Activated effector memory CD4-positive, alpha-beta T cell treated with Interleukin-2 at 50 U/mL for 16 hours (primary cell): ENCODE results near the gene VAT1L.

ENCODE experiments used
- DNase-seq: peaks from one replicate; pipeline ENCODE4 v3.0.0-alpha.2; 2020

Gene VAT1L

DNA sequence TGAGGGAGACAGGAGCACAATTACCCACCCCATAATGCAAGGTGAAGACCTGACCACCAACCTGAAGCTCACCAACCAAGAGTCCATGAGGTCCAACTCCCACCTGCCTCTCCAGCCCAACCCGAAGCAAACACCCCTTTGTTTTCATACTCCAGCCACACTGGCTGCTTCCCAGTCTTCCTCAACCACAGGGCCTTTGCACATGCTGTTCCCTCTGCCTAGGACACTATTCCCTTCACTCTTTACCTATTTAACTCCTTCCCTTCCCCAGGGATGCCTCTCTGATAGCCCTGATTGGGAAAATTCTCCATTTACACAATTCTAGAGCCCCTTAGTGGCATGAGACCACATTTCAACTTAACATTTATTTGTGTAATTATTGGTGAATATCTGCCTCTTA, 86.0 kb downstream of the VAT1L start:
- DNase-seq = no peak

DNA sequence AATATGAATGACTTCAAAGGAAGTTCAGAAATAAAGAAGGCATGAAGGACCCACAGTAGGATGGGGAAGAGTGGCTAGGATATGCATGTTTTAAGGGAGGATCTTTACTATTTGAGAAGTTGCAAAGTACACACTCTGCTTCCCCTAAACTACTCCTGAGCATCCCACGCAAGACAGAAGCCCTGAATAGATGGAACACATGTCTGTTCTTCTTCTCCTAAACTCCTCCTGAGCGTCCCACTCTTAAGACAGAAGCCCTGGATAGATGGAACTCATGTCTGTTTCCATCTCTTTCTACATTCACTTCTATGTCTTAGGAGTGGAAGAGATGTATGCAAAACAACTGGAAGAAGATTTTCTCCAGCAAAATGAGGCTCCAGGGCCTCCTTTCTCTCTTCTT, 88.4 kb downstream of the VAT1L start:
- DNase-seq = no peak

DNA sequence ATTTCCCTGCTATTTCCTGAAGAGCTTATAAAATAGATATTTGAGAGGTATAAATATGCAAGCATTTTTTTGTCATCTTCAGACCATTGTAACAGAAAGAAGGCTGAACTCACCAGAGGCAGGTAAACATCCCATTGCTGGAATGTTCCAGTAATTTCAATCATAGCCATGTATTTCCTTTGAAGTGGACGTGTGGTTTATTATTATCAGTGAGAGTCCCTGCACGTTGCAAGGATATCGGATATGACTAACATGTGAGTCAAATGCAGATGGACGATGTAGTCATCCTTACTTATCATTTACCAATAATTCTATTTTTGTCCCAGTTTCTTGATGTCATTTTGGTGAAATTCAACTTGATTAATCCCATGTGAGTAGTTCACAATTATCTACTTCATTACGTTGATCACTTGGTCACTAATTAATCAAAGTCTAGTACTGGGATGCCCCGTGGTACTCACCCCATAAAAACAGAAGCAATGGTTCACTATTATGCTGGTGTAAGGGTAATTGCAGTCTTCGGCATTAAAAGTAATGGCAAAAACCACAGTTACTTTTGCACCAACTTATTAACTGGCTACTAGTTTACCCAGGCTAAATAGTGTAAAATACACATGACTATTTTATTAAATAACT, 89.5 kb downstream of the VAT1L start:
- DNase-seq = no peak

DNA sequence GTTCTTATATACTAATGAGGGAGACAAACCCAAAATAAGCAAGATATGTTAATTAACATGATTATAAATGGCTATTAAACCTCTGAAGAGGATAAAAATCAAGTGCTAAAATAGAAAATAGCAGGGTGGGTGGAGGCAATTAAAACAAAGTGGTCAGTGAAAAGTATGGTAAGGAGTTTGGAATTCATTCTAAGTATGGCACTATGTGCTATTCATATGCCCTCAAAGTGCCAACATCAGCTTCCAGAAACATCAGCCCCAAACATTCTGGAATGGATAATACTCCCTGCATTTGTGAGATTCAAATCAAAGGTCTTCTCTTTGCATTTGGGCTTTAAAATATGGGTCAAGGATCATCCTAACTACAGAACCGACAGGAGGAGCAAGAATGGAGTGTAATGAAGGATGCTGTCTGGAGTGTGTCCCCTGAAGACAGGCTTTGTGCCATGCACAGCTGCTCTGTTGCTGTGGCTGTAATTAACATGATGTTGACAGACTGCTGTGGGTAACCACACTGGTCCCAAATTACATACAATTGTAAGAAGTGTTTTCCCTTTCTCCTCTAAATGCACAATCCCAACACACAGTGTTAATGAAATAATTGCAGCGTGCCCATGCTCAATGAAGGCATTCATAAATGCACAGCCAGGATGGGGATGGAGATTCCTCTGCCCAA, 93.1 kb downstream of the VAT1L start:
- DNase-seq = no peak

DNA sequence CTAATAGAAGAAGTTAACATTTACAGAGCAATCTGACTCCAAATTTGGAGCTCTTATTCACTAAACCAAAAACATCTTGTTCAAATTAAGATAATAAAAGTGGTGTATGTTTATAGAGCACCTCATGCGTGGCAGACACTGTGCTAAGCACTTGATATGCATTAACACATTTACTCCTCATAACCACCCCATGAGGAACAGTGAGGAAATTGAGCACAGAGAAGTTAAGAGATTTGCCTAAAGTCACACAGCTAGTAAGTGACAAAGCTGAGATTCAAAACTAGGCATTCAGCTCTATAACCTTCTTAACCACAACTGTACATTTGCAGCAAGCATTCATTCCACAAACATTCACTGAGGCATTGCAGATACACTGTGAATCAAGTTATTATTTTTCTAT, 94.0 kb downstream of the VAT1L start:
- no peak for DNase-seq

DNA sequence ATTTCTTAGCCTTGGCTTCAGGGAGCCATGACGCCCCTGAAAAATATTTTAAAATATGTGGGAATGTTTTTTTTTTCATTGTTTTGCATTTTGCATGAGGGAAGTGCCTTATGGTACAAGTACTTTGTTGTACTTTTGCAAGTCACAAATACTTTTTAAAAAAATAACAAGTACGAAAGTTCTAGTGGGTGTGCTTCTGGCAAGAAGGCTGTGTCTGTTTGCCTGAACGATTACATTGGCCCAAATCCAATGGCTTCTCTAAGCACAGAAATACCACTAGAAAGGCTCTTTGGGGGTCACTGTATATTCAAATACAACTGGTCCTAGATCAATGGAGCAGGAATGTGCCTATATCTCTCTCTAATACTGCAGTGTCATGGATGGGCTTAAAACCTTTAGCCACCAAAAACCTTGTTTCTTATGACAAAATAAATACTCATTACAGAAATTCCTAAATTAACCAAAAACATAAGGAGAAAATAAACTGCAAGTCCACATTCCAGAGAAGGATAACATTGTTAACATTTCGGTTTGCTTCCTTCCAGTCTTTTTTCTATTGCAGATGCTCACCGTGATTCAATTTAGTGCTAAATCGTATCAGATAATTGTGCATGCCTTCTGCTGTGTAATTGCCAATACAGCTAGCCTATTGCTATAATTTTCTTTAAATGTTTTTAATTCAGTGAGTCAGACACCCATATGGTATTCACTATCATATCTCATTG, 97.4 kb downstream of the VAT1L start:
- DNase-seq = no peak

DNA sequence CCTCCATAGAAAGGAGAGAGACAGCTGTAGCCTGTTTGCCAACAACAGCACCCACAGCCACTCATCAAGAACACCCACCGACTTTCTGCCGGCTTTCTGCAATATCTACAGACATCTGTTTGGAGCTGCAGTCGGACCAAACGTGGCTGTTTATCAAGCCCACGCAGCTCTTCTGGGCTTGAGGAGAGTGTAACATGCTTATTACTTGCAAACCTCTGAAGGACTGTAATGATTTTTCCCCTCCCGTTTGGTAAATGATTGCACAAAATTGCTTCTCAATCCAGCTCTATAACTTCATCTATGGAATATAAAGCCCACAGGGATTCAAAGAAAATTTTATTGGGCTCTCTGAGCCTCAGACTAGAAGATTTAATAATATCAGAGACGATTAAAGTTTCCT, 100.5 kb downstream of the VAT1L start:
- no peak for DNase-seq

DNA sequence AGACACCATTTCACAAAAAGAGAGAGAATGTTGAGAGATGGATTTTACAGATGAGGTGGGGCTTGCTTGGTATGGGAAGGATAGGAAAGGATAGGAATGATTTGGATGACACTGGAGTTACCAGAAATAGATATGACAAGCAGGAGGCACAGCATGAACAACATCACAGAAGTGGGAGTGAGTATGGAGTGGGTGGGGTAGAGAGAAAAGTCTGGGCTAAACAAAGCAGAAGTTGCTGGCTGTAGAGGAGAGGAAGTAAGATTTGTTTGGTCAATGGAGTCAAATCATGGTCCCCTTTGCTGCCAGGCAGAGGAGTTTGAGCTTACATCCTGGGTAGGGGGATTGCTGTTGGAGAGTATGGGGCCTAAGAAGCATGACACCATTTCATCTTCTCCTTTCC, 101.7 kb downstream of the VAT1L start:
- DNase-seq = no peak

DNA sequence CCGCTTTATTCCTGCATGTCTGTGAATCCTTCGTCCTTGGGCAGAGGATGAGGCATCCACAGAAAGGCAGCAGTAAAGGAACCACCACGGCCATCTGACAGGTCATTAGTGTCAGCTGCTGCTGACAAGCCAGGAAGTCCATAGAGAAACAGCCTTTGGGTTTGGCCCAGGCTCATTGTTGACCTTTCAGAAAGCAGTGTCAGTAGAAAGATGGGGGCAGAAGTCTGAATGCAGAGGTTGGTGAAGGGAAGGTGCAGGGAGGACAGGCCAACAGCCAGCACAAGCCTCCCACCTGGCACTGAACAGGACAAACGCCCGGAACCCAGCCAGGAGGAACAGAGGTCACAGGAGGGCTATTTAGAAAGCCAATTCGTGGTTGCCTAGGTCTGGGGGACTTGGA, 105.8 kb downstream of the VAT1L start:
- no peak for DNase-seq

DNA sequence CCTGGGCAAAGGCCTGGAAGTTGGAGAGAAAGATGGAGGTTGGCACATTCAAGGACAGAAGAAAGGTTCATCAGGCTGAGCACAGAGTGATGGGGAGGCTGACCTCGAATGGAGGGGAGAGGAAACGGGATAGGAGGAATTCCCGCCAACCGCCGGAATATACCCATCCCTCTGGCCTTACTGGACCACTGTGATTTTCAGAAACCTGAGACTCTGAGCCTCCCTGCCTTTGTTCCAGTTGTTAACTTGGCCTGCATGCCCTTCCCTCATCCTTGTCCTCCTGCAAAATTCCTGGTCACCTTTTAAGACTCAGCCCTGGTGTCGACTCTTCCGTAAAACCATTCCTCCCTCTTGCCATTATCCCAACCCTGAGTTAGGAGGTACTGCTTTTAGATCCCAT, 107.6 kb downstream of the VAT1L start:
- DNase-seq = no peak

DNA sequence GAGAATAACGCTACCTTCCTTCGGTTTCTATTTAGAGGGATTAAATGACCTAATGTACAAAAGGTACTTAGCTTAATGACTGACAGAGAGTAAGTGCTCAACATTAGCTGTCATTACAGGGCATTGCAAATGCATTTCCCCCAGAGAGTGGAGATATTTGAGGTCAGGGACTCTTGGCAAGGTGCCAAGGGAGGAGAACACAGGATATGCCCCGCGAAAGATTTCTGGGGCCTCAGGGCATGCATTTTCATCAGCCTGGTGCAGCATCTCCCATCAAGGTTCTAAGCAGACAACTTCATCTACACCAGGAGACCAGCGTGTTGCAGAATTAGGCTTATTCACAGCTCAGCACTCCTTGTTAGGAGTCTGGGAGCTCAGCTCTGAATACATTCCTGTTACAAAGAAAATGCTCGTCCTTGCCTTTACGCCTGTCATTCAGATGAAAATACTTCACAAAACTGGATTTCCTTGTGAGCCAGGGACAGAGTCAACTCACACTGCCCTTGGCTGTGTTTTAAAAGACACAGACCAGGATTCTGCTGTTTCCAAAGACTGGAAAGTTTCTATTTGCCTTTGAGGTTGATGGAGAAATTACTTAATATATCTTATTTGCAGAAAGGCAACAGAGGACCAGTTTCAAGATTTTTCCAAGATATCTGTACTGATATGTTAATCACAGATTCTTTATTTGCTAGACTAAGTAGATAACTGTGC, 108.2 kb downstream of the VAT1L start:
- DNase-seq = no peak

DNA sequence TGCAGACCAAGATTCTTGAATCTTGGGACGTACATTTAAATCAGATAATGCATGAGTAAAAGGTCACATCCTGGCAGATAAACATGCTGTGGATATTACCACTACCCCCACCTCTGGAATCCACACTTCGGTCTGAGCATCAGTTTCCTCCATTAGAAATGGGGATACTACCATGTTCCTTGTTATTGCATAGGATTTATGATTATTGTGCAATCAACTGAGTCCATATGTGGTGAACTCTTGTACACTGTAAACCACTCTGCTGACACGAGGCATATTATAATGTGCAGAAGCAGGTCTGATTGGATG, 108.7 kb downstream of the VAT1L start:
- DNase-seq = no peak

DNA sequence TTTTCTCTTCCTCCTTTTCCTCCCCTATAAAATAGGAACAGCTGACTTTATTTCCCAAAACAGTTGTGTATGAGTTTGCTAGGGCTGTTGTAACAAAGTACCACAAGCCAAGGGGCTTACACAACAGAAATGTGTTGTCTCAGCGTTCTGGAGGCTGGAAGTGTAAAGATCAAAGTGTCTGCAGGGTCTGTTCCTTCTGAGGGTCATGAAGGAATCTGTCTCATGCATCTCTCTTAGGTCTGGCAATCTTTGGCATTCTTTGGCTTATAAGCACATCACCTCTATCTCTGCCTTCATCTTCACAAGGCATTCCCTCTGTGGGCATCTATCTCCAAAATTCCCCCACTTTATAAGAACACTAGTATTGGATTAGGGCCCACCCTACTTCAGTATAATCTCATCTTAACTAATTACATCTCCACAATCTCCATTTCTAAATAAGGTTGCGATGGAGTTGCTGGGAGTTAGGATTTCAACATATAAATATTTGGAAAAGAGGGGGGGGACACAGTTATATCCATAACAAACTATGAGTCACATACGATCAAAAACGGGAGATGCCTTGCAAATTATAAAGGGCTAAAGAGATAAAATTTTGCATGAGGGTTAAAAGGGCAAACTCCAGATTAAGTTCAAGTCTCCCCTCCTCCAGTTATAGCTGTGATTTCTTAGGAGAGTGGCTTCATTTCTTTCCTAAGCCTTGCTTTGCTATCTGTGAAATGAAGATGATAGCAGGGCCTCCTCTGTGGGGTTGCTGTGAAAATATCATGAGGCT, 109.7 kb downstream of the VAT1L start:
- DNase-seq = no peak

DNA sequence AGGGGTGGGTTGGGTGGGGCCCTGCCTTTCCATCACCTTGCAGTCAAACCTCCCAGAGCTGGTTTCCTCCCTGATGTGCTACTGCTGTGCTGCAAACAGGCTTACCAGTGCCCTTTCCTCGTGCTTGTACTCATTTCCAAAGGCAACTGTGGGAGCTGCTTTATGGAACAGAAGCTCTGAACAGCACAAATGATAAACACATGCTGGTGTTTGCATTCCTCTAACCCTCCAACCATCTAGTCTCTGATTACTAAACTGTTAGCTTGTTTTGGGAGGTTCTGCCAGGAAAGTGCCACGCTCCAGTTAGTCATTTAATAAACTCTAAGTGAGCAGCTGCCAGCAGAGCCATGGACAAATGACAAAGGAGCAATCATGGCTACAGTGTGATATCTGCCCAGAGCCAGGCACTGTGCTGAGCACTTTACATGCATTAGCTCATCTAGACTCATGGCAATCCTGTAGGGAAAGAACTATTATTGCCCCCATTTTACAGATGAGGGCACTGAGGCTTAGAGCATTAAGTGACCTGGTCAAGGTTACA, 110.4 kb downstream of the VAT1L start:
- DNase-seq = no peak

DNA sequence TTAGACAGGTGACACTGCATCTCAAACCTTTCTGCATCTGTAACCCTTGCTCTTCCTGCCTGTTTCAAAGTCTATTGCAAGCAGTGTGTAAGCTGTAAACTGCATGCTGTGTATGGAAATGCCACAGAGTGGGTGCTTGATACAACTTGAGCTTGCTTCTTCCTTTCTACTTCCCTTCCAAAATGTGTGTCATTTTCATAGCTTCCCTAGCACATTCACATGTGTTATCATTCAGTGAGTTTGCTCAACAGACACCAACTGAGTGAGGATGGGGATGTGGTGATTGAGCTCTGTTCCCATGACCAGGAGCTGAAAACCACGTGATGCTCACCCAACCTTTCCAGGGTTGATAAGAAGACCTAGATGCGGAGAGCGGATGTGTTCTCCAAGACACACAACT, 111.1 kb downstream of the VAT1L start:
- no peak for DNase-seq

DNA sequence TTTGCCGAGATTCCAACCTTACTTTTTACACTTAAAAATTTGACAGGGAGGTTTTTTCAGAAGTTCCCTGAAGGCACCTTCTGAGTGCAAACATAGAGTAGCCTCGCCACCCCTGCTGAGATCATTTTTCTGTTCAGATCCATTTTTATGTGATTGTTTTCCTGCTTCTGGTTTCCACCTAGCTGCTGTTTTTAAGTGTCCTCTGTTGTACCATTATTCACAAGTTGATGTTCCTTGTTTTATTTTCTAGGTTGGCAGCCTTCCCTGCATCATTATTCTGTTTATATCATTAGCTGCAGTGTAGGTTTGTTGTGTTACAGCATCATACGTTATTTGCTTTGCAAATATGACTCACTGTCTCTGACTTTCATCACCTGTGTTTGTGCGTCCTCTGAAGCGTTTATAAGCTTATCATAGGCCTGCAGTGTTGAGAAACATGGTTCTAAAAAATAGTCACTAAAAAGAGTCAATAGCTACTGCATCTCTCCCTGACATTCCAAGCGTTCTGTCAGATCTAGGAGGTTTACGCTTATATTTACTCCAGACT, 117.1 kb downstream of the VAT1L start:
- no peak for DNase-seq

DNA sequence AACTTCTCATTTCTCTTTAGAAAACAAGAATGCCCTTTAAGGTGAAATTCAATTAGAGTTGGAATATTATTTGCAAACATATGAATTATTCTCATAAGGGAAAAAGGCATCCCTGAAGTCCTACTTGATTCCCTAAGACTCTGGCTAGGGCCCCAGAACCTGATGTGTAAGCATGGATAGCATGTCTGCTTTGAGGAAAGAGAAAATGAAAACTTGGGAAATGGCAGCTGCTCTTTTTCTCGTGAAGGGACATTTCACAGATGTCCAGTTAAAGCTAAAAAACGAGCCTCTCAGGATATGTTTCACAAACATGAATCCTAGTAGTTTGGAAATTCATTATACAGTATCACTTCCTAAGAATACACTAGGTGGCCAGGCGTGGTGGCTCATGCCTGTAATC, 121.7 kb downstream of the VAT1L start:
- no peak for DNase-seq

DNA sequence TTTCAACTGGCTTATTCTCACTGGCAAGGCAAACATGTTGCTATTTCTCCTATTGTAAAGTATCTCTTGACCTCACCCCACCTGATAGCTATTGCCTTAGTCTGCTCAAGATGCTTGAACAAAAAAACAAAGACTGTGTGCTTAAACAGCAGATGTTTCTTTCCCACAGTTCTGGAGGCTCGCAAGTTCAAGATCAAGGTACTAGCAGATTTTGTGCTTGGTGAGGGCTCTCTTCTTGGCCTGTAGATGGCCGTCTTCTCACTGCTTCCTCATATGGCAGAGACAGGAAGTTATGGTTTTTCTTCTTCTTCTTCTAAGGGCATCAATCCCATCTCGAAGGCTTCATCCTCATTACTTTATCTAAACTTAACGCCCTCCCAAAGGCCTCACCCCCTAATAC, 124.3 kb downstream of the VAT1L start:
- no peak for DNase-seq

DNA sequence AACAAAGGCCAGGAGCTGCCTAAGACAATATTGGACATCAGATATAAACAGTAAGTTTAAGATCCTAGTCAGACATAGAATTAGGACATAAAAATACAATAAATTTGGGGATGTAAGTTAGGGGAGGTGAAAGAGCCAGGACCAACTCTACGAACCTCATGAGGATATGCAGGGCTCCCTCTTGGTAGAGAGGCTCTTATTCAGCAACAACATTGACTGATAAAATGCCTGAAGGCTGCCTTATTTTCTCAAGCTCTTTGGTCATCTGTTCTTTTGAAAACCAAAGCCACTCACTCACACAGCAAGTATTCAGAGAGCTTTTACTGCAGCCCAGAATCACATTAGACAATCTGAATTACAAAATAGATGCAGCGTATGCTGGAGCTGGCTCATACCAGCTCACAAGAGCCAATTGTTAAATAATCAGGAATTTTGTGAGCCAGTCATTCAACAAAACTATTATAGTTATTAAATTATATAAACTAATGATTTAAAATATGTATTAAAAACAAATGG, 125.4 kb downstream of the VAT1L start:
- DNase-seq = no peak

DNA sequence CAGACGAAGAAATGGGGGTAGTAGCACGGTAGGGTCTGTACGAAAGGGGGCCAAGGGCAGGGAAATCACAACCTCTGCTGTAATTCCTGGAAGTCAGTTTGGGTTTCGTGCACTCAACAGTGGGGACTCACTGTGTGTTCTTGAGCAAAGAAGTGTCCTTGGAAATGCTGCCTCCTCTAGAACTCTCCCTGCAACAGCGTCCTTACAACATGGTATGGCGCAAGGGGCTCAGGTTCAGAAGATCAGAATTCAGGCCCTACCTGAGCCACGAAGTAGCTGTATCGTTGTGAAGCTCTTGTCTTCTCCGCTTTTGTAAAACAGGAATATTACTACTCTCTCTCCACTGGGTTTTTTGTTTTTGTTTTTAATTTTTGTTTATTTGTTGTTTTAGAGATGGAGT, 127.7 kb downstream of the VAT1L start:
- no peak for DNase-seq

DNA sequence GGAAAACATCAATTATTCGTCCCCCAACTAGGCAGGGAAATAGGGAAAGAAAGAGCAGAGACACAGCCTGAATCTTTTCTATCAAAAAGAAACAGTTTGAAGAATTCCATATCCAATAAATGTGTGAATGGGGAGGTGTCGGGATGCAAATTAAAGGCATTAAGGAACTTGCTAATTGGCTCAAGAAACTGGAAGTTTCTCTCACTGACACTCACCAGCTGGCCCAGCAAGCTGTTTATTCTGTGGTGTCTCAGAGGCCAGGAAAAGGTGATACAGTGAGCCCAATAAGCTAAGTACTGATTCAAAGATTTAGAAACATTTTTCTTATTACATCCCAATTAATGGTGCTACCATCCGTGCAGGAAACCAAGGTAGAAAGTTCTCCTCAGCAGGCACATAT, 129.6 kb downstream of the VAT1L start:
- no peak for DNase-seq
